Posterior vena cava (tissue), 2 donors: ENCODE results near the gene SPINK8. TPM values are rescaled to one million over a fixed set of nuclear protein-coding genes. Genes with fewer than 3 reads are reported as not detected.

Experiments
- microRNA-seq, 2 donors: library from miRNA; unstranded; fragments of <30 nt; microRNA quantifications; one replicate each; pipeline ENCODE4 v1.2.0, GENCODE V29; 2020 to 2021; ENCODE audit warnings: borderline microRNAs expressed in 2 of 2
- total RNA-seq, 2 donors: library from RNA; stranded (reverse); fragmentation: NEBNext Ultra II Directional; extraction: Animal tissue kit (Norgen Biotek cat#: 25700); gene quantifications; one replicate each; pipeline ENCODE4 v1.2.1, GENCODE V29; 2021
- donor health status: DM: yes; HTN: yes; CAD: no.
- donor health status: DM: yes; HTN: yes; CAD: no.

Gene SPINK8
- total RNA-seq, 2 donors from 2014 or later = not detected

Small RNAs within 50 kb of the gene (microRNA-seq; reads per million reads assigned to microRNA genes)
- gene MIR2115 = 0 reads per million in 2 donors

Other genes starting within 250 kb of the SPINK8 start
- under 1 TPM; 0.43 to 0.65 TPM for gene CDC25A, start 145.2 kb downstream of the SPINK8 start, total RNA-seq
- gene CAMP, start 110.2 kb downstream of the SPINK8 start, total RNA-seq = not detected
- gene ZNF589, start 92.6 kb downstream of the SPINK8 start, total RNA-seq = 10 to 100 TPM in 1 of 2 donors, 1 to 10 TPM in 1; 8.4 to 11.3 TPM
- 10 to 100 TPM; 16.9 to 17.5 TPM for gene NME6, start 32.3 kb downstream of the SPINK8 start, total RNA-seq
- gene FBXW12, start 38.6 kb upstream of the SPINK8 start, total RNA-seq = not detected
- gene PLXNB1, start 96.4 kb upstream of the SPINK8 start, total RNA-seq = 10 to 100 TPM; 76.4 to 76.7 TPM
- 10 to 100 TPM; 13.0 to 16.2 TPM for gene CCDC51, start 106.5 kb upstream of the SPINK8 start, total RNA-seq
- gene TMA7, start 106.6 kb upstream of the SPINK8 start, total RNA-seq = 100 to 1,000 TPM; 112 to 178 TPM
- 1 to 10 TPM; 6.2 to 6.3 TPM for gene ATRIP, start 113.1 kb upstream of the SPINK8 start, total RNA-seq
- 100 to 1,000 TPM; 142 to 147 TPM for gene SHISA5, start 170.5 kb upstream of the SPINK8 start, total RNA-seq
- 1 to 10 TPM; 2.0 to 4.5 TPM for gene PFKFB4, start 223.1 kb upstream of the SPINK8 start, total RNA-seq
- not detected for gene UCN2, start 230.1 kb upstream of the SPINK8 start, total RNA-seq